Tibial nerve (tissue), 4 donors: ENCODE data around the gene PPP1R15B. TPM values are rescaled to one million over a fixed set of nuclear protein-coding genes. Genes with fewer than 3 reads are reported as not detected.
A peak's percentile ranks its signal among the peaks of the same experiment; 100 is the strongest.

Experiments
- DNase-seq, 2 donors: peaks; one replicate each; pipeline ENCODE4 v3.0.0-alpha.2; 2019; ENCODE audit warnings: low spot score in 2 of 2
- H3K27ac ChIP-seq, 4 donors: fragments of 200-600 bp; sonication (generic) in 3 of 4; one replicate each; pipeline ENCODE4 v1.5.1; 2017 to 2019; ENCODE audit warnings: mild to moderate bottlenecking in 1 of 4
- H3K27me3 ChIP-seq, 2 donors: fragments of 200-600 bp; sonication (generic) in 1 of 2; one replicate each; pipeline versions ENCODE4 v1.5.1 to v1.6.0; 2017 to 2019
- H3K36me3 ChIP-seq, 3 donors: fragments of 200-600 bp; sonication (generic); one replicate each; pipeline ENCODE4 v1.5.1; 2018 to 2019
- H3K4me1 ChIP-seq, 4 donors: fragments of 200-600 bp; sonication (generic) in 3 of 4; one replicate each; pipeline ENCODE4 v1.5.1; 2017 to 2019
- H3K4me3 ChIP-seq, 4 donors: fragments of 200-600 bp; sonication (generic) in 3 of 4; one replicate each; pipeline ENCODE4 v1.5.1; 2017 to 2019; ENCODE audit warnings: mild to moderate bottlenecking in 1 of 4, moderate library complexity in 1 of 4
- H3K9me3 ChIP-seq, 4 donors: fragments of 200-600 bp; sonication (generic) in 3 of 4; one replicate each; pipeline ENCODE4 v1.5.1; 2017 to 2019
- CTCF ChIP-seq, 5 experiments: fragments of 200-600 bp in 3 of 5; fragments of 450-650 bp in 2 of 5; sonication (generic) in 3 of 5; IDR thresholded peaks; one replicate each; pipeline ENCODE4 v1.5.1; 2016 to 2019; ENCODE audit warnings: antibody characterized with exemption in 5 of 5, mild to moderate bottlenecking in 3 of 5, moderate library complexity in 2 of 5
- EP300 ChIP-seq, 2 donors: sonication (generic); formaldehyde crosslinking; IDR thresholded peaks; one replicate each; pipeline ENCODE4 v1.6.1; 2017; ENCODE audit warnings: antibody characterized with exemption in 2 of 2, mild to moderate bottlenecking in 1 of 2
- POLR2A ChIP-seq, 2 donors: fragments of 450-650 bp; IDR thresholded peaks; one replicate each; pipeline ENCODE4 v1.6.1; 2017; ENCODE audit warnings: antibody characterized with exemption in 2 of 2, mild to moderate bottlenecking in 2 of 2, moderate library complexity in 2 of 2
- WGBS, 2 donors: methylation state at CpG; one replicate each; pipeline ENCODE4 v1.1.5; 2018; 5-methylcytosine and 5-hydroxymethylcytosine counted together
- total RNA-seq, 4 donors: library from RNA; depleted of rRNA; stranded (reverse); fragments of >200 nt; gene quantifications; one replicate each; pipeline ENCODE4 v1.1.0, GENCODE V29; 2016

PPP1R15B gene
- total RNA-seq, 4 donors from 2014 or later = 42.9 to 59.9 (median 49.2) TPM

- WGBS, 2 donors = 89 to 92% methylated on average over 7 of the region's 7 CpGs
- H3K27ac ChIP-seq = peak overlapping the region in 1 of 4 donors; percentile 27
- no peak for TF ChIP-seq CTCF (IDR thresholded peaks at IDR 0.05)
- no peak for TF ChIP-seq POLR2A (IDR thresholded peaks at IDR 0.05)
- no peak for TF ChIP-seq EP300 (IDR thresholded peaks at IDR 0.05)
- H3K36me3 ChIP-seq = peaks cover 0 to 84% (median 10%) of the 10 kb centered on the region in 3 donors
- no peak overlapping the region for H3K4me3 ChIP-seq
- H3K27me3 ChIP-seq = no peaks in the 10 kb centered on the region
- H3K9me3 ChIP-seq = no peaks in the 10 kb centered on the region
- no peak for DNase-seq
- H3K4me1 ChIP-seq = peaks cover 0 to 29% (median 12%) of the 10 kb centered on the region in 4 donors
These were observed 36.8 kb upstream of the PPP1R15B start for GRCh38 chr1:204448344-204448964.

DNA sequence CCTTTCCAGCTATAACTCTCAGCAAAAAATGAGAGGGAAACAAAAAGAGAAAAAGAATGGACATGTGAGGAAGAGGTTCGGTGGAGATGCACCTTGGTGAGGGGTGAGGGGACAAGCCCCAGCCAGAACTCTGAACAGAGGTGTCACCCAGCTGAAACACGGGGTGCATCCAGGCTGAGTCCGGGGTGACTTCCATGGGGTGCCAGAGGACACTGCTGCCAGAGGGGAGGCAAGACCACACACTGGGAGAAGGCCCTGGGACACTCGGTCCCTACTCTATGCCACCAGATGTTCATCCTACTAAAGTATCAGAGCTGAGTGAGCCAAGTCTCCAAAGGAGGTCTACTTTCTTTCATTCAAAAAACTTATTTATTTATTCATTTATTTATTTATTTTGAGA, 36.1 kb upstream of the PPP1R15B start:
- peaks cover 4 to 36% (median 18%) of the 10 kb centered on the region in 4 donors for H3K4me1 ChIP-seq
- TF ChIP-seq POLR2A (IDR thresholded peaks at IDR 0.05) (no peak), EP300 (IDR thresholded peaks at IDR 0.05) (no peak), CTCF (IDR thresholded peaks at IDR 0.05) (no peak)
- peaks cover 0 to 84% (median 10%) of the 10 kb centered on the region in 3 donors for H3K36me3 ChIP-seq
- whole genome bisulfite sequencing, 2 donors = 58 to 78% methylated on average over 4 of the region's 4 CpGs
- H3K27ac ChIP-seq = no peak overlapping the region
- no peaks in the 10 kb centered on the region for H3K9me3 ChIP-seq
- H3K4me3 ChIP-seq = no peak overlapping the region
- no peaks in the 10 kb centered on the region for H3K27me3 ChIP-seq
- DNase-seq = no peak

DNA sequence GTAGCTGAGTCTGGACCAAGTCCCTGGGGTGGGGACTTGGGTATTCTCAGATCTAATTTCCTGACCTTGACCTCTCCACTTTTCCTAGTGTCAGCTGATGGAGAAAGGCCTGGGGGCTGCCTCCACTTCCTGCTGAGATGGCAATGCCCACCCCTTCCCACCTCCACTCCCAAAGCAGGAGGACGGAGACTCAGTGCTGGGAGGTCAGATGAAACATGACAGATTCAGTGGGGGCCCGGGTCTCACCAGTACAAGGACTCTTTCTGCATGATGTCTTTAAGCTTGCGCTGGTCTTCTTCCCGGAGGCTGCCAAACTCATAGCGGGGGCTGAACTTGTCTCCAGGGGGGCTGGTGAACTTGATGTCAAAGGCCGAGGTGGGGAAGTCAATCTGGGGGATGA, 35.6 kb upstream of the PPP1R15B start:
- H3K9me3 ChIP-seq = no peaks in the 10 kb centered on the region
- peak overlapping the region in 1 of 4 donors; percentile 51 for H3K27ac ChIP-seq
- no peak overlapping the region for H3K4me3 ChIP-seq
- H3K27me3 ChIP-seq = no peaks in the 10 kb centered on the region
- DNase-seq = no peak
- TF ChIP-seq POLR2A (IDR thresholded peaks at IDR 0.05) = no peak
- TF ChIP-seq CTCF (IDR thresholded peaks at IDR 0.05) = no peak
- no peak for TF ChIP-seq EP300 (IDR thresholded peaks at IDR 0.05)
- H3K4me1 ChIP-seq = peaks cover 4 to 42% (median 19%) of the 10 kb centered on the region in 4 donors
- 45 to 59% methylated on average over 6 of the region's 6 CpGs for WGBS, 2 donors
- H3K36me3 ChIP-seq = peaks cover 0 to 85% (median 10%) of the 10 kb centered on the region in 3 donors

DNA sequence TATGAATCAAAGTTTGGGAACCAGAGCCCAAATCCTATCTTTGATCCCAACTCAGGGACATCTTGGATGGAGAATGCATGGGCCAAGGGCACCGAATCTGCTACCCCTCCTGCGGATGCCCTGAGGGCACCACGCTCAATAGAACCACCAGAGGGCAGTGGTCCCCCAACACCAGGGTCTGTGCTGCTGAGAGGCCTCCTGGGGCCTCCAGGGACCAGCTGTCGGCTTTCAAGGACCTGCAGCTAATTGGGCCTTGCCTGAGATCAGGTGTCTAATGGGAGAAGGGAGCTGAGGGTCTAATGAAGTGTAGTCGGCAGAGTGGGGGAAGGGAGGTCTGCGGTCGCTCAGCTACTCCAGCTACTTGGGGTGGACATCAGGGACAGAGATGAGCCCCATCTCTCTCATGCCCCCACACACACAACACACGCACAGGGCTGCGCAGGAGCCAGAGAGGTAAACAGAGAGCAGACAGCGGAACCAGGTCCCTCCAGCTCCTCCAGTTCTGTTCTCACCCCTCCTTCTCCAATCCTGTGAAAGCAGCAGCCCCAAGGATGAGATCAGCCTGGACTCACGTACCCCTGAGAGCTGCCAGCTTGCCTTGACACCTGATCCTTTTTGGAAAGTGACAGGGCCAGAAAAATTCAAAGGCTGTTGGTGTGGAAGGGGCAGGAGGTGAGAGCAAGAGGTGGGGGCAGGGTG, 34.9 kb upstream of the PPP1R15B start:
- Histone ChIP-seq H3K4me3 (no peak overlapping the region), H3K4me1 (peaks cover 4 to 44% (median 19%) of the 10 kb centered on the region in 4 donors), H3K27ac (peak overlapping the region in 2 of 4 donors; percentile 50 to 51), H3K9me3 (no peaks in the 10 kb centered on the region), H3K36me3 (peaks cover 0 to 84% (median 10%) of the 10 kb centered on the region in 3 donors), H3K27me3 (no peaks in the 10 kb centered on the region)
- DNase-seq = peak in 1 of 2 donors; percentile 62
- TF ChIP-seq CTCF (IDR thresholded peaks at IDR 0.05) = peak; percentile 68 to 86 (median 82)
- TF ChIP-seq EP300 (IDR thresholded peaks at IDR 0.05) = peak in 1 of 2 donors; percentile 8
- no peak for TF ChIP-seq POLR2A (IDR thresholded peaks at IDR 0.05)
- 45 to 46% methylated on average over 11 of the region's 11 CpGs for WGBS, 2 donors

- Histone ChIP-seq H3K27me3 (no peaks in the 10 kb centered on the region), H3K4me3 (no peak overlapping the region), H3K9me3 (no peaks in the 10 kb centered on the region), H3K4me1 (peaks cover 4 to 44% (median 19%) of the 10 kb centered on the region in 4 donors), H3K36me3 (peaks cover 0 to 85% (median 10%) of the 10 kb centered on the region in 3 donors), H3K27ac (peak overlapping the region in 1 of 4 donors; percentile 51)
- 59 to 64% methylated on average over 11 of the region's 11 CpGs for WGBS, 2 donors
- TF ChIP-seq POLR2A (IDR thresholded peaks at IDR 0.05) = no peak
- TF ChIP-seq EP300 (IDR thresholded peaks at IDR 0.05) = no peak
- TF ChIP-seq CTCF (IDR thresholded peaks at IDR 0.05) = no peak
- no peak for DNase-seq
These were observed 34.3 kb upstream of the PPP1R15B start for GRCh38 chr1:204445860-204446412.
